Upper lobe of left lung (tissue), 4 donors: ENCODE data around the gene PARD3B.

Experiments
- CTCF ChIP-seq, 6 experiments: fragments of 450-650 bp in 4 of 6; fragments of 200-600 bp in 2 of 6; sonication (generic) in 2 of 6; IDR thresholded peaks; one replicate each; pipeline ENCODE4 v1.5.1; 2016 to 2019; ENCODE audit warnings: antibody characterized with exemption in 6 of 6
- EP300 ChIP-seq, 4 donors: sonication (generic); formaldehyde crosslinking; IDR thresholded peaks; one replicate each; pipeline ENCODE4 v1.5.1; 2017; ENCODE audit warnings: antibody characterized with exemption in 4 of 4, control low read depth in 2 of 4
- POLR2A ChIP-seq, 4 donors: fragments of 450-650 bp; IDR thresholded peaks; one replicate each; pipeline ENCODE4 v1.5.1; 2016 to 2017; ENCODE audit warnings: antibody characterized with exemption in 4 of 4, mild to moderate bottlenecking in 2 of 4

- TF ChIP-seq CTCF (IDR thresholded peaks at IDR 0.05) (no peak), EP300 (IDR thresholded peaks at IDR 0.05) (no peak), POLR2A (IDR thresholded peaks at IDR 0.05) (no peak)
Observed at GRCh38 chr2:205357732-205358131, 812.5 kb downstream of the PARD3B start.
